ENCODE measurements around the gene CEP162.
"Not testable (repeated sequence)": the region's sequence is repeated elsewhere in the genome, so short reads cannot be mapped to it uniquely, and the experiment has no call there.

GRCh38 chr6:84164328-84164727 lies 63.1 kb downstream of the CEP162 start:
- not testable (repeated sequence) for TF ChIP-seq POLR2A, CTCF (IDR thresholded peaks at IDR 0.05)
